ENCODE results near the gene DNAJC25. TPM values are rescaled to one million over a fixed set of nuclear protein-coding genes. Genes with fewer than 3 reads are reported as not detected.

DNAJC25 gene
- total and polyA plus RNA-seq, 2 of the 13 experiments (the other 11 are each of a cell fraction or from before 2014, with no cell fraction given), result 5.7 to 10.2 TPM

GRCh38 chr9:111631214-111631971 lies at the start of gene DNAJC25 (continued):
- TF ChIP-seq, protein P1, sequence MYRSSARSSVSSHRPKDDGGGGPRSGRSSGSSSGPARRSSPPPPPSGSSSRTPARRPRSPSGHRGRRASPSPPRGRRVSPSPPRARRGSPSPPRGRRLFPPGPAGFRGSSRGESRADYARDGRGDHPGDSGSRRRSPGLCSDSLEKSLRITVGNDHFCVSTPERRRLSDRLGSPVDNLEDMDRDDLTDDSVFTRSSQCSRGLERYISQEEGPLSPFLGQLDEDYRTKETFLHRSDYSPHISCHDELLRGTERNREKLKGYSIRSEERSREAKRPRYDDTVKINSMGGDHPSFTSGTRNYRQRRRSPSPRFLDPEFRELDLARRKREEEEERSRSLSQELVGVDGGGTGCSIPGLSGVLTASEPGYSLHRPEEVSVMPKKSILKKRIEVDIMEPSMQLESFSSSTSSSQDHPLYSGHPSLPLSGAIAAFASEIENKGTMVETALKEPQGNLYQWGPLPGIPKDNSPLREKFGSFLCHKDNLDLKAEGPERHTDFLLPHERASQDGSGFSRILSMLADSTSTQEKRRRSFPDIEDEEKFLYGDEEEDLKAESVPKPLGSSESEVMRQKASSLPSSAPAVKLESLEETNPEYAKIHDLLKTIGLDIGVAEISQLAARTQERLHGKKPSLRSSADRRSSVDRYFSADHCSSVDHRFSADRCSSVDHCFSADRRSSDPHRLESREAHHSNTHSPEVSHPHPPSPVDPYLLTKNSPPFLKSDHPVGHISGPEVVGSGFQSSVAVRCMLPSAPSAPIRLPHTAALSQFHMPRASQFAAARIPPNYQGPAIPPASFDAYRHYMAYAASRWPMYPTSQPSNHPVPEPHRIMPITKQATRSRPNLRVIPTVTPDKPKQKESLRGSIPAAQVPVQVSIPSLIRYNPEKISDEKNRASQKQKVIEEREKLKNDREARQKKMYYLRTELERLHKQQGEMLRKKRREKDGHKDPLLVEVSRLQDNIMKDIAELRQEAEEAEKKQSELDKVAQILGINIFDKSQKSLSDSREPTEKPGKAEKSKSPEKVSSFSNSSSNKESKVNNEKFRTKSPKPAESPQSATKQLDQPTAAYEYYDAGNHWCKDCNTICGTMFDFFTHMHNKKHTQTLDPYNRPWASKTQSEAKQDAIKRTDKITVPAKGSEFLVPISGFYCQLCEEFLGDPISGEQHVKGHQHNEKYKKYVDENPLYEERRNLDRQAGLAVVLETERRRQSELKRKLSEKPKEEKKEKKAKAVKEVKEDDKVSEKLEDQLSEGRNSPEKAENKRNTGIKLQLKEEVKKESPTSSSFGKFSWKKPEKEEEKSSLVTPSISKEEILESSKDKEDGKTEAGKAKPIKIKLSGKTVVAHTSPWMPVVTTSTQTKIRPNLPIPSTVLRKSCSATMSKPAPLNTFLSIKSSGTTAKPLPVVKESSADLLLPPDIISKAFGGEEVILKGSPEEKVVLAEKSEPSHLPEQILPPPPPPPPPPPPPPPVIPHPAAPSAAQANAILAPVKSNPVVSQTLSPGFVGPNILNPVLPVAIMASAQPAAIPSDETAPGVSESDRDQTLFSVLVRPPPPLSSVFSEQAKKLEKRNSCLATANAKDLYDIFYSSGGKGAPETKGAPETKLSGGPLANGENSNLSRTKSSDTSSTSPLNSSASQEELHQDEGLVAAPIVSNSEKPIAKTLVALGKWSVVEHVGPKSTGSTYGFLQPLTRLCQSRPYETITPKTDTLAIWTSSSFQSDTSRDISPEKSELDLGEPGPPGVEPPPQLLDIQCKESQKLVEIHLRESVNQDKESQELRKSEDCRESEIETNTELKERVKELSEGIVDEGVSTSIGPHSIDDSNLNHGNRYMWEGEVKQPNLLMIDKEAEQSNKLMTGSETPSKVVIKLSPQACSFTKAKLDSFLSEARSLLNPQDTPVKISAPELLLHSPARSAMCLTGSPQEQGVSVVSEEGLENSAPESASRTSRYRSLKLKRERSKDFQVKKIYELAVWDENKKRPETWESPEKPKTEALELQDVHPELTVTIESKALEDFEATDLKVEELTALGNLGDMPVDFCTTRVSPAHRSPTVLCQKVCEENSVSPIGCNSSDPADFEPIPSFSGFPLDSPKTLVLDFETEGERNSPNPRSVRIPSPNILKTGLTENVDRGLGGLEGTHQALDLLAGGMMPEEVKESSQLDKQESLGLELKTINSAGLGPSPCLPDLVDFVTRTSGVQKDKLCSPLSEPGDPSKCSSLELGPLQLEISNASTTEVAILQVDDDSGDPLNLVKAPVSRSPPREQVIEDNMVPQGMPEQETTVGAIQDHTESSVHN (CRISPR knock-in tag; IDR thresholded peaks at IDR 0.05), result peak; percentile 76; the same call in 1 of the 2 replicates
- TF ChIP-seq ZNF792 (CRISPR knock-in tag; IDR thresholded peaks at IDR 0.05) (no peak), NFAT5 (CRISPR knock-in tag; IDR thresholded peaks at IDR 0.05) (peak; percentile 83; the same call in 1 of the 2 replicates), TEF (CRISPR knock-in tag; IDR thresholded peaks at IDR 0.05) (no peak), ZNF33B (CRISPR knock-in tag; IDR thresholded peaks at IDR 0.05) (no peak), HHEX (CRISPR knock-in tag; IDR thresholded peaks at IDR 0.05) (no peak; the same call in 1 of the 2 replicates), FOSL1 (CRISPR knock-in tag; IDR thresholded peaks at IDR 0.05; ENCODE audit: borderline replicate concordance) (no peak), ATF7-NPFF (CRISPR knock-in tag; IDR thresholded peaks at IDR 0.05; ENCODE audit: low read depth) (peak; percentile 86), CEBPB (IDR thresholded peaks at IDR 0.05; ENCODE audit: borderline replicate concordance, low read depth, low read length) (no peak), YEATS2 (CRISPR knock-in tag; IDR thresholded peaks at IDR 0.05; ENCODE audit: borderline replicate concordance) (0 out of 2 replicates have a peak, but pooled peaks have one; percentile 14), GRHL1 (CRISPR knock-in tag; conservative IDR thresholded peaks at IDR 0.05) (no peak)

All from HepG2 (cell line).